ENCODE measurements around the gene NBPF9.
"Not testable (repeated sequence)": the region's sequence is repeated elsewhere in the genome, so short reads cannot be mapped to it uniquely, and the experiment has no call there.

NBPF9 gene

GRCh38 chr1:149103109-149104081 lies at the start of gene NBPF9:
TSS of gene NBPF9 (minus strand) at chr1:149103551. CDS start at chr1:149082139, 21,412 bp downstream.
- peak in 1 of 2 donors; percentile 20 for DNase-seq (ENCODE audit: extremely low read depth in 1 of 2, low read depth in 1 of 2)

GRCh38 chr1:149149909-149150308 lies 46.6 kb upstream of the NBPF9 start:
- DNase-seq (ENCODE audit: extremely low read depth in 1 of 2, low read depth in 1 of 2): not testable (repeated sequence)

- DNase-seq (ENCODE audit: extremely low read depth in 1 of 2, low read depth in 1 of 2): not testable (repeated sequence)
Measured at GRCh38 chr1:149137585-149137984, 34.2 kb upstream of the NBPF9 start.

GRCh38 chr1:149130938-149131337 lies 27.6 kb upstream of the NBPF9 start:
- not testable (repeated sequence) for DNase-seq (ENCODE audit: extremely low read depth in 1 of 2, low read depth in 1 of 2)

- not testable (repeated sequence) for DNase-seq (ENCODE audit: extremely low read depth in 1 of 2, low read depth in 1 of 2)
Measured at GRCh38 chr1:149129245-149129644, 25.9 kb upstream of the NBPF9 start.

- not testable (repeated sequence) for DNase-seq (ENCODE audit: extremely low read depth in 1 of 2, low read depth in 1 of 2)
Measured at GRCh38 chr1:149126555-149127145, 23.3 kb upstream of the NBPF9 start.

- not testable (repeated sequence) for DNase-seq (ENCODE audit: extremely low read depth in 1 of 2, low read depth in 1 of 2)
Measured at GRCh38 chr1:149123948-149124926, 20.9 kb upstream of the NBPF9 start.

GRCh38 chr1:149112828-149113227 lies 9.5 kb upstream of the NBPF9 start:
- DNase-seq (ENCODE audit: extremely low read depth in 1 of 2, low read depth in 1 of 2): not testable (repeated sequence)

GRCh38 chr1:149110343-149110742 lies 7.0 kb upstream of the NBPF9 start:
- DNase-seq (ENCODE audit: extremely low read depth in 1 of 2, low read depth in 1 of 2): not testable (repeated sequence)

GRCh38 chr1:149102574-149102973 lies 777 bp downstream of the NBPF9 start:
- not testable (repeated sequence) for DNase-seq (ENCODE audit: extremely low read depth in 1 of 2, low read depth in 1 of 2)

GRCh38 chr1:149098276-149098675 lies 5.1 kb downstream of the NBPF9 start:
- DNase-seq (ENCODE audit: extremely low read depth in 1 of 2, low read depth in 1 of 2): not testable (repeated sequence)

GRCh38 chr1:149093155-149093554 lies 10.2 kb downstream of the NBPF9 start:
- not testable (repeated sequence) for DNase-seq (ENCODE audit: extremely low read depth in 1 of 2, low read depth in 1 of 2)

- DNase-seq (ENCODE audit: extremely low read depth in 1 of 2, low read depth in 1 of 2): not testable (repeated sequence)
Measured at GRCh38 chr1:149075505-149076127, 27.7 kb downstream of the NBPF9 start.

GRCh38 chr1:149064611-149065010 lies 38.7 kb downstream of the NBPF9 start:
- DNase-seq (ENCODE audit: extremely low read depth in 1 of 2, low read depth in 1 of 2): not testable (repeated sequence)

- not testable (repeated sequence) for DNase-seq (ENCODE audit: extremely low read depth in 1 of 2, low read depth in 1 of 2)
Measured at GRCh38 chr1:149043056-149043455, 60.3 kb downstream of the NBPF9 start.

- not testable (repeated sequence) for DNase-seq (ENCODE audit: extremely low read depth in 1 of 2, low read depth in 1 of 2)
Measured at GRCh38 chr1:149033916-149034315, 69.4 kb downstream of the NBPF9 start.

- not testable (repeated sequence) for DNase-seq (ENCODE audit: extremely low read depth in 1 of 2, low read depth in 1 of 2)
Measured at GRCh38 chr1:149024327-149024726, 79.0 kb downstream of the NBPF9 start.

GRCh38 chr1:149018577-149018976 lies 84.8 kb downstream of the NBPF9 start:
- not testable (repeated sequence) for DNase-seq (ENCODE audit: extremely low read depth in 1 of 2, low read depth in 1 of 2)

GRCh38 chr1:149016626-149017025 lies 86.7 kb downstream of the NBPF9 start:
- DNase-seq (ENCODE audit: extremely low read depth in 1 of 2, low read depth in 1 of 2): not testable (repeated sequence)

GRCh38 chr1:149015522-149015921 lies 87.8 kb downstream of the NBPF9 start:
- not testable (repeated sequence) for DNase-seq (ENCODE audit: extremely low read depth in 1 of 2, low read depth in 1 of 2)
